Peyer's patch (tissue), 4 donors: ENCODE measurements around the gene GOLGA6L1.
"Not testable (repeated sequence)": the region's sequence is repeated elsewhere in the genome, so short reads cannot be mapped to it uniquely, and the experiment has no call there.

ENCODE experiments used
- CTCF ChIP-seq, 6 experiments: fragments of 450-650 bp in 4 of 6; fragments of 200-600 bp in 2 of 6; sonication (generic) in 1 of 6; IDR thresholded peaks; one replicate each; pipeline ENCODE4 v1.5.1; 2017 to 2019; ENCODE audit warnings: antibody characterized with exemption in 6 of 6, mild to moderate bottlenecking in 3 of 6, moderate library complexity in 1 of 6
- POLR2A ChIP-seq, 2 donors: fragments of 450-650 bp; IDR thresholded peaks; one replicate each; pipeline ENCODE4 v1.5.1; 2017; ENCODE audit warnings: antibody characterized with exemption in 2 of 2, mild to moderate bottlenecking in 2 of 2, moderate library complexity in 2 of 2

- TF ChIP-seq CTCF, POLR2A (IDR thresholded peaks at IDR 0.05): not testable (repeated sequence)
These were observed 3.8 kb downstream of the GOLGA6L1 start for GRCh38 chr15:23132787-23133186.
